HG03159 (cell line): ENCODE data around the gene SBNO2.
A peak's percentile ranks its signal among the peaks of the same experiment; 100 is the strongest.
"Not testable (repeated sequence)": the region's sequence is repeated elsewhere in the genome, so short reads cannot be mapped to it uniquely, and the experiment has no call there.

ENCODE experiments used
- ATAC-seq: cut with Tn5 transposase; IDR thresholded peaks from one replicate; pipeline ENCODE4 v1.9.1; 2021; ENCODE audit warnings: mild to moderate bottlenecking, moderate library complexity; ENCODE audit not compliant: unreplicated experiment

SBNO2 gene

DNA sequence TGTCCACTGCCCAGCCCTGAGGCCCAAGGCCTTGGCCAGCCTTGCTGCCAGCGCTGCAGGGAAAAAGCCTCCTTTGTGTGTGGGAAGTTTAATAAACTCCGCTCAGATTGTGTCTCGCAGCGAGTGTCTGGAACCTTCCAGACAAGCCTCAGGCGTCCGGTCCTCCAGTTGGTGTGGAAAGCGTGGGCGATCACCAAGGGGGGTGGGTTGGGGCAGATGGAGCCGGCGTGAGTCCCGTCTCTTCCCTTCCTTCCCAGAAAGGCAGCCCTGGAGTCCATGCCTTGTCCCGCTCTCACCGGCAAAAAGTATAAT lies 36.1 kb upstream of the SBNO2 start:
- ATAC-seq: no peak

DNA sequence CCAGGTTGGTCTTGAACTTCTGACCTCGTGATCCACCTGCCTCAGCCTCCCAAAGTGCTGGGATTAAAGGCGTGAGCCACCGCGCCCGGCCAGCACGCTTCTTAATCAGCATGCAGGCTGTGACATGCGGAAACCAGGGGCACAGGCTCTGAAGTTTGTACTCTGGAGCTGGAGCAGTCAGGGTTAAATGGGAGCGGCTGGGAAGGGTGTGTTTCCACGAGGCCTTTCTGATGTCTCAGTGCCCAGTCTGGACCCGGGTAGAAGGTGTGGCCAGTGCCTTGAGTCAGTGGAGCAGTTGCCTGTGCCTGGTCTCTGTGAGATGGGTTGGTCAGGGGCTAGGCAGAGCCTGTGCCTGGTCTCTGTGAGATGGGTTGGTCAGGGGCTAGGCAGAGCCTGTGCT lies 34.8 kb upstream of the SBNO2 start:
- not testable (repeated sequence) for ATAC-seq

DNA sequence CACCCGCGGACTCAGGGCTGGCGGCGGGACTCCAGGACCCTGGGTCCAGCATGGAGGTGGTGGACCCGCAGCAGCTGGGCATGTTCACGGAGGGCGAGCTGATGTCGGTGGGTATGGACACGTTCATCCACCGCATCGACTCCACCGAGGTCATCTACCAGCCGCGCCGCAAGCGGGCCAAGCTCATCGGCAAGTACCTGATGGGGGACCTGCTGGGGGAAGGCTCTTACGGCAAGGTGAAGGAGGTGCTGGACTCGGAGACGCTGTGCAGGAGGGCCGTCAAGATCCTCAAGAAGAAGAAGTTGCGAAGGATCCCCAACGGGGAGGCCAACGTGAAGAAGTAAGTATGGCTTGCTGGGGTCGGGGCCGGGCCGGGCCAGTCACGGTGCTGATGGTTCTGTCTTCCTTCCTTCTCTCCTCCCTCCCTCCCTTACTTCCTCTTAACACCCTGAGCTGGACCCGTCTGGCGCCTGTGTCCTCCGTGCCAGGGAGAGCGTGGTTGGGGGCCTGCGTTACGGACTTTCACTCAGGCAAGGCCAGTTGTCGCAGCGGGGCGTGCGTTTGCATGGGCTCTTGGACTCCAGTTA lies 32.9 kb upstream of the SBNO2 start:
- ATAC-seq: no peak

DNA sequence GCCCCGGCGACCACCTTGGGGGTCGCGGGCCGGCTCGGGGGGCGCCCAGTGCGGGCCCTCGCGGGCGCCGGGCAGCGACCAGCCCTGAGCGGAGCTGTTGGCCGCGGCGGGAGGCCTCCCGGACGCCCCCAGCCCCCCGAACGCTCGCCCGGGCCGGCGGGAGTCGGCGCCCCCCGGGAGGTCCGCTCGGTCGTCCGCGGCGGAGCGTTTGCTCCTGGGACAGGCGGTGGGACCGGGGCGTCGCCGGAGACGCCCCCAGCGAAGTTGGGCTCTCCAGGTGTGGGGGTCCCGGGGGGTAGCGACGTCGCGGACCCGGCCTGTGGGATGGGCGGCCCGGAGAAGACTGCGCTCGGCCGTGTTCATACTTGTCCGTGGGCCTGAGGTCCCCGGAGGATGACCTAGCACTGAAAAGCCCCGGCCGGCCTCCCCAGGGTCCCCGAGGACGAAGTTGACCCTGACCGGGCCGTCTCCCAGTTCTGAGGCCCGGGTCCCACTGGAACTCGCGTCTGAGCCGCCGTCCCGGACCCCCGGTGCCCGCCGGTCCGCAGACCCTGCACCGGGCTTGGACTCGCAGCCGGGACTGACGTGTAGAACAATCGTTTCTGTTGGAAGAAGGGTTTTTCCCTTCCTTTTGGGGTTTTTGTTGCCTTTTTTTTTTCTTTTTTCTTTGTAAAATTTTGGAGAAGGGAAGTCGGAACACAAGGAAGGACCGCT lies 32.2 kb upstream of the SBNO2 start:
- no peak for ATAC-seq

DNA sequence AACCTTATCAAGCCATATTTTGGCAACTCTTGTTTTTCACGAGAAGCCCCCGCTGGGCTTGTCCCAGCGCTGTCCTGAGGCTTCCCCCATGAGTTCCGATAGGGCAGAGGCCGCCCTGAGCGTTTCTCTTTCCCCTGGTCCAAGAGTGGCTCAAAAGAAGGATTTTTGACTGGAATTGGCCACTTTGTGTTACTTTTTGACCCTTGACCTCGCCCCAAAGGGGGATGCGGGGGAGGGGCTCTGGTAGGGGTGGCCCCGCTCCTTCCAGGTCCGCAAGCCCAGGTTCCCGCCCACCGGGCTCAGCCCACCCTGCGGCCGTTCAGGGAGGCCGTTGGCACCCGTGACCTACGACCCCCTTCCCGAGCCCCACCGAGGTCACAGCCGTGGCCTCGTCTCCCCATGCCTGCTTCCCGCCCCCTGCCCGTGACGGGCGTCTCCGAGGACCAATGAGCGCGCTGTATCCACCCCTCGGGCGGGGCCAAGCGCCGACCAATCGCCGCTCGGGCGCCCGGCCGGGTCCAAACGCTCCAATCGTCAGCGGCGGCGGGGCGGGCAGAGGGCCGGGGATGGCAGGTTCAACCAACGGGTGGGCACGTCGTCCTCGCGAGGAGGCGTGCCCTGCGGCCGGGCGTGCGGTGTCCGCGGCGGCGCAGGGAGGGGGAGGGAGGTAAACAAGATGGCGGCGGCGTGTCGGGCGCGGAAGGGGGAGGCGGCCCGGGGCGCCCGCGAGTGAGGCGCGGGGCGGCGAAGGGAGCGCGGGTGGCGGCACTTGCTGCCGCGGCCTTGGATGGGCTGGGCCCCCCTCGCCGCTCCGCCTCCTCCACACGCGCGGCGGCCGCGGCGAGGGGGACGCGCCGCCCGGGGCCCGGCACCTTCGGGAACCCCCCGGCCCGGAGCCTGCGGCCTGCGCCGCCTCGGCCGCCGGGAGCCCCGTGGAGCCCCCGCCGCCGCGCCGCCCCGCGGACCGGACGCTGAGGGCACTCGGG lies 31.3 kb upstream of the SBNO2 start, which contains the start of gene STK11:
TSS of gene STK11 (plus strand) at position 665 of the 986 bp plus-strand sequence. CDS start 1,136 bp downstream, outside the sequence.
- peak; percentile 82 for ATAC-seq

DNA sequence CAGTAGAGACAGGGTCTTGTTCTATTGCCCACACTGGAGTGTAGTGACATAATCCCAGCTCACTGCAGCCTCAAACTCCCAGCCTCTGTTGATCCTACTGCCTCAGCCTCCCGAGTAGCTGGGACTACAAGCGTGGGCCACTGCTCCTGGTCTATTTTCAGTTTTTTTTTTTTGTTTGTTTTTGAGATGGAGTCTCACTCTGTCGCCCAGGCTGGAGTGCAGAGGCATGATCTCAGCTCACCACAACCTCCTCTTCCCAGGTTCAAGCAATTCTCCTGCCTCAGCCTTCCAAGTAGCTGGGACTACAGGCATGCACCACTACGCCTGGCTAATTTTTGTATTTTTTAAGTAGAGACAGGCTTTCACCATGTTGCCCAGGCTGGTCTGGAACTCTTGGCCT lies 26.5 kb upstream of the SBNO2 start:
- not testable (repeated sequence) for ATAC-seq

DNA sequence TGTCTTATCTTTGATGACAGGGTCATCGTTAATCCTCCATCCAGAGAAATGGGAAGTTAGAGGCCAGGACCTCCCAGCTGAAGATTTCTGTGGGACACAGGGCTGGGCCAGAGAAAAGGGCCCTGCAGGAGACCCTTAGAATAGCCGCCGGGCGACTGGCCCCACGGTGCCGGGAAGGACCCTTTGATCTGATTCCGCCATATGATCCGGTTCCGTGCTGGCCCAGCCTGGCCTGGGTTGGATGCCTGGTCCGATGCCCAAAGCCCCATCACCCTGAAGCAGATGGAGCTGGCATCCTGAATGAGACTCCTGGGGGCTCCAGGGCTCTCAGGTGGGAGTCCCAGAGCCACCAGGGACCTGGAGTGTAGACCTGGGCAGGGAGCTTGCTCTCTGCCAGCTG lies 25.5 kb upstream of the SBNO2 start:
- ATAC-seq: no peak

DNA sequence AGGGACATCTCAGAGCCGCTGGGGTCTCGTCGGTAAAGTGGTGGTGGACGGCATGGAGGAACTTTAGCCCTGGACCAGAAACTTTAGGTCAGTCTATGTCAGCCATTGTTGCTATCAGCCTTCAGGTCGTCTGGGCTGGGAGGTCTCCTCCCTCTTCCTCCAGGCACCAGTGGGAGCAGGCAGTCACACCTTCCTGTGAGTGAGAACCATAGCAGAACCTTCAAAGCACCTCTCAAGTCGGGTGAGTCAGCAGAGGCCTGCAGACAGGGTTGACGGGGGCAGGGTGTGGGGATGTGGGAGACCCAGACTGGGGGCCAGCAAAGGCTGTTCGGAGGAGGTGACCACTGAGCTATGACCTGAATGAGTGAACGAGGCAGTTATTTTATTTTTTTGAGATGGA lies 15.4 kb upstream of the SBNO2 start:
- ATAC-seq: no peak

DNA sequence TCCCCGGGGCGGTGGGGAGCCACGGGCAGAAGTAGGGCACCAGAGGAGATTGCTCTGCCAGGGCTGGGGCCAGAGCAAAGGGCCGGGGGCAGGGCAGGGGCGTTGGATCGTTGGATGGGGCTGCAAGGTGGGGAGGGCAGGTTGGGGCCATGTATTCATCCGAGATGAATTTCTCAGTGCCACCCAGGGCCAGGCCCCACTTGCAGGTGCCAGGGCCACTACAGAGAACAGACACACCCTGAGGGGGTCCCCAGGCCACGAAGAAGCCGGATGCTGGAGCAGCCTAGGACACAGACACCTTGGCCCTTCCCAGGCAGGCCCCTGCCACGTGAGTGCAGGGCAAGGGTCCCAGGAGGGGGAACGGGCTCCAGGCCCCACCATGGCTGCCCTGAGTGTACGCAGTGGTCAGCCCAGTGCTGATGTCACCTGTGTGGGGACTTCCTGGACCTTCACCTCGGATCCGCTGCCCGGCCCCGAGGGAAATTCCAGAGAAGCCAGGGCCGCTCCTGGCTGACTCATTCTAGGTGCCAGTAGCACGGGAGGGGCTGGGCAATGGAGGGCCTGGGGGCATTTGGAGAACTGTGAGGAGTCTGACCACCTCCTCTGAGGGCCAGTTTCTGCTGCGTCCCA lies 9.6 kb upstream of the SBNO2 start:
- ATAC-seq: no peak

DNA sequence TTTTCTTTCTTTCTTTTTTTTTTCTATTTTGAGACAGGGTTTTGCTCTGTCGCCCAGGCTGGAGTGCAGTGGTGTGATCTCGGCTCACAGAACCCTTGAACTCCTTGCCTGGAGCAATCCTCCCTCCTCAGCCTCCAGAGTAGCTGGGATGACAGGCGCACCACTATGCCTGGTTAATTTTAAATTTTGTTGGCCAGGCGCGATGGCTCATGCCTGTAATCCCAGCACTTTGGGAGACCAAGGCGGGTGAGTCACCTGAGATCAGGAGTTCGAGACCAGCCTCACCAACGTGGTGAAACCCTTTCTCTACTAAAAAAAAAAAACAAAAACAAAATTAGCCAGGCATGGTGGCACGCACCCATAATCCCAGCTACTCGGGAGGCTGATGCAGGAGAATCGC lies 8.7 kb upstream of the SBNO2 start:
- ATAC-seq: no peak

DNA sequence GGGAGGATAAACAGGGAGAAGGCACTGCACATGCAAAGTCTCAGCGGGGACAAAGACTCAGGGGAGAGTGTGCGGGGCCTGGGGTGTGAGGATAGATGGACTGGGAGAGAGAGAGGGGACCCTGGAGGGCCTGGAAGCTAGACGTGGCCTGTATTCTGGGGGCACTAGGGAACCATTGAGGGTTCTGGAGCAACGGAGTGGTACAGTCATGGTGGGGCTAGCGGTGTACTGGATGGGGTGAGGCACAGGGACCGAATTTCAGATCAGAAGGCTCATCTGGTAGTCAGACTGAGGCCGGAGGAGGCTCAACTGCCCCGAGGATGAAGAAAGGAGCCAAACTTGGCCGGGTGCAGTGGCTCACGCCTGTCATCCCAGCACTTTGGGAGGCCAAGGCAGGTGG lies 8.0 kb upstream of the SBNO2 start:
- ATAC-seq: no peak

DNA sequence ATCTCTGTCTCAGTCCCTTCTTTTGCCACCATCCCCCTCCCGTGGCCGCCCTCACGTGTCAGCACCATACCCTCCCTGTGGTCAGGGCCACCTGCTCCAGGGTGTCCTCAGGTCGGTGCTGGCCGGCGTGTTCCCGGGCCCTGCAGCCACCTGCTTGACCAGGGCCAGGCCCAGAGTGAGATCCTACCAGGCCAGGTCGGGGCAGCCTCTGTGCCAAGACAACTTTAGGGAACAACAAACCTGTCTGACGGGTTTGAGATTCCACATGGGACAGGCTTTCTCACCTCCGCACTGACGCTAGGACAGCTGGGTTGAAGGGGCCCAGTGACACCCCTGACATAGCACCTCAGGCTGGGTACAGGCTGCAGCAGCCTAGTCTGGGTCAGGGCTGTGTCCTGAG lies 7.5 kb upstream of the SBNO2 start:
- no peak for ATAC-seq

DNA sequence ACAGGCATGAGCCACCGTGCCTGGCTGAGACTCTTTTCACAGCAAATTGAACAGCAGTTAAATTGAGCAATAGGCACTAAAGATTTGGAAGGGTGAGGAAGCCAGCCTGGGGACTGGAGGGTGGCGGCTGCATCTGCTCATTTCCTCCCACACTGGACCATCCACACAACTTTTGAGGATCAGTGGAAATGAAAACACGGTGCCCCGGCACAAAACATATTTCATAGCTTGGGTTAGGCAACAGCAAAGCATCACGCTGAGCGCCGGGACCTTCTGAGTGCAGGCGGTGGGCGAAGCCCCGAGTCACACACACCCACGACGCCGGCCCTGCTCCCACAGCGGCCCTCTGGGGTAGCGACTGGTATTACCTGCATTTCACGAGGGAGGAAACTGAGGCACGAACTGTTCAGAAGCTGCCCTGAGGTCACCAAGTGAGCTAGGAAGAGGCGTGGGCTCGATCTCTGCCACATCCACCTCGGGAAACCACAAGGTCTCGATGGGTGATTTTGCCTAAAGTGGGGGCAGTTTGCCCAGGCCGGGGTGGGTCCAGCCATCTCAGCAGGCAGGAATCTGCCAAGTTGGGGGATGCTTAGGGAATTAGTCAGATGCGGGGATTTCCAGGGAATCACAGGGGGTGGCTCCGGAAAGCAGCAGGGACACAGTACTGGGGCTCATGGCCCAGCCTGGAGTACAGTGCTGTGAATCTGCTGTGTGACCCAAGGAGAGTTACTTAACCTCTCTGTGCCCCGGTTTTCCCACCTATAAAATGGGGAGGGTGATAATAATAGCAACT lies 3.5 kb upstream of the SBNO2 start:
- no peak for ATAC-seq

DNA sequence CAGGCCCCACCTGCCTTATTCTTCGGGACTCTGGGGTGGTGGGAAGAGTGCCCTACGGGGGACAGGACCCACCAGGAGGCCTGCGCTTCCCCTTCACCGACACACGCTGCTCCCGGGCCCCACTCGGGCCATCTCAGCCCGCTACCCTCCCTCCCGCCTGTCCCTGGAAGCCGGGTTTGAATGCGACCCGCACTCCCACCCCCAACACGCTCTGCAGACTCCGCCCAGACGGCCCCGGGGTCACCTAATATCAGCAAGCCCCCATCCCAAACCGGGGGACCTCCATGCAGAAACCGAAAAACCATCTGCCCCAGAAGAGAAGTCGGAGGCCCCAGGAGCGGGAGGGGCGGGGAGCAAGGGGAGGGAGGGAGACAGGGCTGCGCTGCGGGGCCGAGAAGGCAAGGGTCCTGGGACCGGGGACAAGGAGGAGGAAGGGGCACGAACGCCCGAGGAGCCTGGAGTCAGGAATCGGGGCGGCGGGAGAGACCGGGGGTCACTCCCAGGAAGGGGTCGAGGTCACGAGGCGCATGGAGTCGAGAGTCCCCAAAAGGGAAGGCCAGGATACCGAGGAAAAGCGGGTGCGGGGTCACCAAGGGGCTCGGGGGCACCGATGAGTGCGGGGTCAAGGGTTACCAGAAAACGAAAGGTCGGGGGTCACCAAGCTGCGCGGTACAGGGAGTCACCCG lies 766 bp downstream of the SBNO2 start:
- ATAC-seq: no peak

DNA sequence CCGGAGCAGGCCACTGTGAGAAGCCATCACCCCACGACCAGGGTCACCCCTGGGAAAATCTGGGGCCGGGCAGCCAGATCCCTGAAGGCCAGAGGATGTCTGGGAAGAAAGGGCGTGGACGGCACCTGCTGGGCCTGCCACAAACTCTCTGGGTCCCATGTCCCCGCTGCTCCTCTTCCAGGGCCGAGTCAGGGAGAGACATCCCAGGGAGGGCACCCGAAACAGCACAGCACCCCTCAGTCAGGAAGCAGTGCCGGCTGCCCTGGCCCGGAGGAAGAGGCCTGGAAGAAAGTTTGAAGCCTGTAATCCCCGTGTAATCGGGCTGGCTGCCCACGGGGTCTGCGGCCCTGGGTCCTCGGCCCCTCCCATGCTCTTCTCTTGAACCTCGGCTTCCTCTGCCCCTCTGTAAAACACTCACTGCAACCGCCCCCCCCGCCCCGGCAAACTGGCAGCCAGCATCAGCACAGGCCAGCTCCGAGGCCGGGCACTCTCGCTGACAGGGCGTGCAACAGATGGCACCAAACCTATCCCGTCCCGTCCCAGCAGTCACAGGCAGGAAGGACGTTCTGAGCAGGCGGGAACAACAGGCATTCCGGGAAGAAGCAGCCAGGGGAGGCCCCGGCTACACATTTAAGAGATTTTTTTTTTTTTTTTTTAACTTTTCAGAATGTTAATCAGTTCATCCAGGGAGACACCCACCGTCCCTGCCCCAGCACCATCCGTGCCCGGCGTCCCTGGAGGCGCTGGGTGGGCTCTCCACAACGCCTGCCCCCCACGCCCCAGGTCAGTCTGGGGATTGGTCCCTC lies 1.5 kb downstream of the SBNO2 start:
- ATAC-seq: no peak

DNA sequence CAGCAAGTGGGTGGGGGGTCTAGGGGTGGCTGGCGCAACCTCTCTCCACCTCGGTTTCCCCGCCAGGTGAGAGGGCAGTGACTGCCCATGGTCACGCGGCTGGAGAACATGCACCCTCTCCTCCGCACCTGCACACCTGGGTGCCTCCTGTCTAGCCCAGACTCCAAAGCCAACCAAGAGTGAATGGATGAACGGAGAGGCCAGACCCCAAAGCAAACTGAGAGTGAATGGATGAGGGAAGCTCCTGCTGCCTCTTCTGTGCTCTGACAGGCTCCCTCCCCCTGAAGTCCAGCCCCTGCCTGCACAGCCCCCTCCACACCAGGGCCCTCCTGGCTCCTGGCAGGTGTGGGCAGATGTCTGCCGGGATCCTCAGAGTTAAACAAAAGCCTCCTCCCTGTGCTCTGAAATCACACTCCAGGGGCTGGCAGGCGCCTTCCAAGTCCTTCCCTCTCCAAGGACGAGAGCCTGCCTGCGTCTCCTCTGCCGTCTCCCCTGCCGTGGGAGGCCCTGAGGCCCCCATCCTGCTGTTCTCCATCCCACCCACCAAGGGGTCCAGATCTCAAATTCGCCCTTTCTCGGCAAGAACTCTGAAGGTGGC lies 2.2 kb downstream of the SBNO2 start:
- no peak for ATAC-seq

DNA sequence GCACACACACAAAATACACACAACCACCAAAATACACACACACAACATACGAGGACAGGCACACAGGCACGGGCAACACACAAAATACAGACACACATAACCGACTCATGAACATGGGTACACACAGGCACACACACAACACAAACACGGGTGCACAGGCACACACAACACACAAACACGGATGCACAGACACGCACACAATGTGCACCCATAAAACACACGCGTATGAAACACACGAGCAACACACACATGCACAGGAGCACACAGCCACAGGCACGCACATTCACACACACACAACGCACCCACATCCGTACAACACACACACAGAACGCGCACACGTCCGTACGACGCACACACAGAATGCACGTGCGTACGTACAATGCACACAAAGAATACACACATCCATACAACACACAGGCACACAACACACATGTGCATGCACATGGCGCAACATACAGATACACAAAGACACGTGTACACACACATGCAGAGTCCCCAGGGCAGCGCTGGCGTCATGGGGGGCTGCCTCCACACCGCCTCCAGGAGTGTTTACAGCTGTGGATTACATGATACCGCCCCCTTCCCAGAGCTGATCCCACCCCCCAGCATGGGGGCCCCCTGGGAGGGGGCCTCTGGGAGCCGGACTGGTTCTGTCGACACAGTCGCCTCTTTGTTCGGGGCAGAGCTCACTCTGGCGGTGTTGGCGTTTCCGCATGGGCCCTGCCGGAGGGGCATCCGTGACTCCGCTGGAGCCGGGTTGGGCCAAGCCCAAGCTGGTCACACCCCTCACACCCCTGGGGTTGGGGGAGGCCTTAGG lies 2.9 kb downstream of the SBNO2 start:
- ATAC-seq: no peak
